Adipocyte (in vitro differentiated cells): ENCODE results near the gene EPHA7.

Source experiments
- DNase-seq: peaks from one replicate; pipeline ENCODE4 v3.0.0-alpha.2; 2015; ENCODE audit warnings: low read depth
- H3K27me3 ChIP-seq: replicated peaks from 2 replicates; pipeline ENCODE4 v1.7.0; 2013; ENCODE audit warnings: mild to moderate bottlenecking, low read length, moderate library complexity; ENCODE audit not compliant: control insufficient read depth, insufficient read depth
- H3K36me3 ChIP-seq: 2 replicates; pipeline ENCODE4 v1.7.0; 2013; ENCODE audit warnings: low read length, mild to moderate bottlenecking, moderate library complexity; ENCODE audit not compliant: control insufficient read depth, insufficient read depth, severe bottlenecking
- H3K4me1 ChIP-seq: 2 replicates; pipeline ENCODE4 v1.7.0; 2013; ENCODE audit warnings: mild to moderate bottlenecking, low read length, moderate library complexity; ENCODE audit not compliant: control insufficient read depth, insufficient read depth
- H3K4me3 ChIP-seq: 2 replicates; pipeline ENCODE4 v1.7.0; 2013; ENCODE audit warnings: mild to moderate bottlenecking, low read length, moderate library complexity
- H3K9ac ChIP-seq: 2 replicates; pipeline ENCODE4 v1.7.0; 2013; ENCODE audit warnings: mild to moderate bottlenecking, low read length, moderate library complexity
- H3K9me3 ChIP-seq: 2 replicates; pipeline ENCODE4 v1.7.0; 2013; ENCODE audit warnings: mild to moderate bottlenecking, low read length, moderate library complexity; ENCODE audit not compliant: control insufficient read depth

The EPHA7 gene

DNA sequence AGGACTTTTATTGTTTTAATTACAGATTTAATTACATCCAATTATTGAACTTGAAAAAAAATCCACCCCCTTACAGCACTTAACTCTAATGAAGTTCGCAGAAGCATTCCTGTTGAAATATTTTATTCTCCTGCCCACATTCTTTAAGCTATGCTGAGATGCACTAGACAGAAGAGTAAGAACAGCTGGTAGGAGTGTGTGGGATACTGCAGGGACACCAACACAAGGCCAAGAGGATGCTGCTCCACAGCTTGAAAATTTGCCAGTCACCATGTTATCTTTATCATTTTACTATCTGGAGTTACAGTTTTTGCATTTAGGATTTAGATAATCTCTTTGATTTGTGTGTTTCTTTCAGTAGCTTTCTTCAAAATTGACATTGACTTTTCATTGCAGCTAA lies 180.7 kb downstream of the EPHA7 start:
- no peaks in the 10 kb centered on the region for H3K27me3 ChIP-seq
- no peaks in the 10 kb centered on the region for H3K9me3 ChIP-seq

DNA sequence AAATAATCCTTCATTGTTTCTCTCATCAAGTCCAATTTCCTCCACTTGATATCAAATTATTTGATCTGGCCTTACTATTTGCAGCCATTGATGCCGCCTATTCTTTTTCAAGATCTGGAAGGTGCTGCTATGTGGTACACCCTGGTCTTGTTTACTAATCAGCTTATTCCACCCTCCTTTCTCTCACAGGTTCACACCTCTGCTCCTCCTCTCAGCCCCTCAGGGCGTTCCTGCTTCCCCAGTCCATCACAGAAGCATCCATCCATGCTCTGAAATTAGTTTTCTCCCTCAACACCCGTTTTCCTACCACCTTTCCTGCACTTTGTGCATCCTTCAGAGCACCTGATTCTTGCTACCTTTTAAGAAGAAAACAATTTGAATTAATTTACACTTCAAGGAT lies 183.6 kb downstream of the EPHA7 start:
- no peak overlapping the region for H3K4me3 ChIP-seq

More for the DNA sequence above, 180.7 kb downstream of the EPHA7 start:
- H3K36me3 ChIP-seq, result no peaks in the 10 kb centered on the region
- H3K4me3 ChIP-seq, result no peak overlapping the region
- no peak overlapping the region for H3K9ac ChIP-seq
- DNase-seq, result no peak
- H3K4me1 ChIP-seq, result no peaks in the 10 kb centered on the region

GRCh38 chr6:93226822-93227221 lies 192.5 kb downstream of the EPHA7 start:
- Histone ChIP-seq H3K9ac (no peak overlapping the region), H3K9me3 (no peaks in the 10 kb centered on the region), H3K36me3 (no peaks in the 10 kb centered on the region)

More for the DNA sequence above, 183.6 kb downstream of the EPHA7 start:
- no peak for DNase-seq
- H3K4me1 ChIP-seq, result no peaks in the 10 kb centered on the region
- no peaks in the 10 kb centered on the region for H3K36me3 ChIP-seq
- H3K9me3 ChIP-seq, result no peaks in the 10 kb centered on the region
- H3K9ac ChIP-seq, result no peak overlapping the region
- no peaks in the 10 kb centered on the region for H3K27me3 ChIP-seq

GRCh38 chr6:93222071-93222851 lies 197.1 kb downstream of the EPHA7 start:
- H3K4me3 ChIP-seq, result no peak overlapping the region
- DNase-seq, result no peak
- no peak overlapping the region for H3K9ac ChIP-seq
- no peaks in the 10 kb centered on the region for H3K4me1 ChIP-seq
- H3K9me3 ChIP-seq, result no peaks in the 10 kb centered on the region
- no peaks in the 10 kb centered on the region for H3K36me3 ChIP-seq
- H3K27me3 ChIP-seq, result no peaks in the 10 kb centered on the region

More at GRCh38 chr6:93226822-93227221, 192.5 kb downstream of the EPHA7 start:
- Histone ChIP-seq H3K27me3 (no peaks in the 10 kb centered on the region), H3K4me3 (no peak overlapping the region), H3K4me1 (no peaks in the 10 kb centered on the region)
- no peak for DNase-seq

DNA sequence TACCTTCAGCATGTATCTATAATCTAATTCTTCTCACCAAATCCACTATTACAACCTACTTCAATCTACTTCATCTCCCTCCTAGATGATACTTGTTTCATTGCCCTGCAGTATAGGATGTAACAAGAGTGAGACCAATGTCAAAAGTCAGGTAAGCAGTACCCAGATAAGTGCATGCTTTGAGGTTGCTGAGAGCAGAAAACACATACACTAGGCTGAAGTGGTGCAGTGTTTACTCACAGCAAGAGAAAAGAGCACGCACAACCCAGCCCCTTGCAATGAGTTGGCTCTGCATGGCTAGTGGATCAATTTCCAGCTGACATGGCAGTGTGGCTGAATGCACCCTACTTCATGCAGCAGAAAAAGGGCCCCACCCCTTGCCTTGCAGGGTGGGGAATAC lies 199.9 kb downstream of the EPHA7 start:
- no peaks in the 10 kb centered on the region for H3K9me3 ChIP-seq
- no peaks in the 10 kb centered on the region for H3K36me3 ChIP-seq
- H3K4me3 ChIP-seq, result no peak overlapping the region
- no peaks in the 10 kb centered on the region for H3K4me1 ChIP-seq
- no peak for DNase-seq
- H3K9ac ChIP-seq, result no peak overlapping the region
- no peaks in the 10 kb centered on the region for H3K27me3 ChIP-seq

DNA sequence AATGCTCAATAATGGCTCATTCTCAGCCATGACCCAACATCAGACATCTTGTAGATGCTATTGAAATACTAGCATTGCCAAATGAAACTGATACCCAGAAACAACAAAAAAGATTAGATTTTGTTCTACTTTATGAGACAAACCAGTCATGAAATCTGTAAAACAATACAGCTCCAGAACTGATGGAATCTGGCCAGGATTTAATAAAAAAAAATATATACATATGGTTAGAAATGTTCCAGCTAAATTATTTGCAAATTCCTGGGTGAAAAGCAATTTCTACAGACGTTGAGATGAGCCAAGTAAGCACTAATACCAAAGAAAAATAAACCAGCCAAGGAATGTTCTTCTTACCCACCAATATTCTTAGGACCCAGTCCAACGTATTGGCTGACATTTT lies 201.3 kb downstream of the EPHA7 start:
- Histone ChIP-seq H3K27me3 (no peaks in the 10 kb centered on the region), H3K9me3 (no peaks in the 10 kb centered on the region), H3K9ac (no peak overlapping the region)

DNA sequence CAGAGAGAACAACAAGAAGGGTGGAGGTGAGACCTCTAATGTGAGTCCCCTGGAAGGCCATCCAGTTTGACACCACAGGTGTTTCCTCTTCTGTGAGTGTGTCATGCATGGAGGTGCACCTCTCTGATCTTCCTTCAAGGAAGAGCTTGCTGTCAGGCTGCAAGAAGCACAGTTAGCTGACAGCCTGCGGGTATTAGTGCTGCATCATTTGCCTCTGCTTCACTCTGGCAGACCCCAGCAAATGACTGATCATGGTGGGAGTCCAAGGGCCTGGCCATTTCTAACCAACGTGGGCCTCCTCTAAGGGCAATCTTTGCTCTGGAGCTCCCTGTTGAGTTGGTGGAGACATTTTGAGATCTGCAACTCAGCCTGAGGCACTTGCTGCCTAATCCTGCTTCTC lies 206.3 kb downstream of the EPHA7 start:
- no peak overlapping the region for H3K9ac ChIP-seq
- H3K9me3 ChIP-seq, result no peaks in the 10 kb centered on the region
- H3K4me1 ChIP-seq, result no peaks in the 10 kb centered on the region
- no peaks in the 10 kb centered on the region for H3K27me3 ChIP-seq
- no peak for DNase-seq
- no peak overlapping the region for H3K4me3 ChIP-seq
- H3K36me3 ChIP-seq, result no peaks in the 10 kb centered on the region

More for the DNA sequence above, 201.3 kb downstream of the EPHA7 start:
- H3K4me1 ChIP-seq, result no peaks in the 10 kb centered on the region
- no peak for DNase-seq
- H3K36me3 ChIP-seq, result no peaks in the 10 kb centered on the region
- H3K4me3 ChIP-seq, result no peak overlapping the region

DNA sequence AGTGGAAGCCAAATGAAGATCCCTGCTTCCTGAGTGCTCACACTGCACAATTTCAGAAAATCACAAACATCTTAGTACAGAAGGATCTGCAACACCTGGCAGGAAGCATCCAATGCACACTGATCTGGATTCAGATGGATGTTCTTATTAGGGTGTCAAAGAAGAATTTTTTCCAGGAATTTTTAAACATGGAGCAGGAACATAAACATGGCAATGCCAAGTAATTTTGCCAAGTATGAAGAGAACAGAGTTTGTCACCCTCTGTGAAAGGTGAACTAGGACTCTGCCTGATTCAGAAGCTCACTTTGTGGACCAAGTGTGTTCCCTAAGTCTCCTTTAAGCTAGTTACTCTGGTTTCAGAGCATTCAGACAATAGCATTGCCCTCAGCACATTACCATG lies 208.5 kb downstream of the EPHA7 start:
- Histone ChIP-seq H3K9ac (no peak overlapping the region), H3K36me3 (no peaks in the 10 kb centered on the region), H3K4me1 (no peaks in the 10 kb centered on the region), H3K27me3 (no peaks in the 10 kb centered on the region), H3K9me3 (peaks cover 3% of the 10 kb centered on the region), H3K4me3 (no peak overlapping the region)
- DNase-seq, result no peak

DNA sequence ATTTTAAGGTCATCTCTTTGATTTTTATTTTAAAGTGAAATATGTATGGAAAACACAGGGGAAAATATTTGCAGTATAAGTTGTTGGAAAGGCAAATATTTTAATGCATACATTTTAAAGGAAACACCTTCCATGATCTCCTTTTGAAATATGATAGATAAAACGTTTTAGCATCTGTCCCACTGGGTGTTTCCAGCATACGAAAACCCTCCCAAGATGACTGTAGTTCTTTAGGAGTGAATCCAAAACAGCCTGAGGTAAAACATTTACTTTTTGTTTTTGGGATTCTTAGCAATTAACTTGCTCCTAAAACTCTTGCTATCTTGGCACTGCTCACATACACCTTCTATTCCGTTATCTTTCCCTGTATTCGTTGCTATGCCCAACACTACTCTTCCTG lies 210.0 kb downstream of the EPHA7 start:
- Histone ChIP-seq H3K4me3 (no peak overlapping the region), H3K9me3 (peaks cover 4% of the 10 kb centered on the region), H3K9ac (no peak overlapping the region), H3K4me1 (no peaks in the 10 kb centered on the region), H3K27me3 (no peaks in the 10 kb centered on the region), H3K36me3 (no peaks in the 10 kb centered on the region)
- DNase-seq, result no peak

DNA sequence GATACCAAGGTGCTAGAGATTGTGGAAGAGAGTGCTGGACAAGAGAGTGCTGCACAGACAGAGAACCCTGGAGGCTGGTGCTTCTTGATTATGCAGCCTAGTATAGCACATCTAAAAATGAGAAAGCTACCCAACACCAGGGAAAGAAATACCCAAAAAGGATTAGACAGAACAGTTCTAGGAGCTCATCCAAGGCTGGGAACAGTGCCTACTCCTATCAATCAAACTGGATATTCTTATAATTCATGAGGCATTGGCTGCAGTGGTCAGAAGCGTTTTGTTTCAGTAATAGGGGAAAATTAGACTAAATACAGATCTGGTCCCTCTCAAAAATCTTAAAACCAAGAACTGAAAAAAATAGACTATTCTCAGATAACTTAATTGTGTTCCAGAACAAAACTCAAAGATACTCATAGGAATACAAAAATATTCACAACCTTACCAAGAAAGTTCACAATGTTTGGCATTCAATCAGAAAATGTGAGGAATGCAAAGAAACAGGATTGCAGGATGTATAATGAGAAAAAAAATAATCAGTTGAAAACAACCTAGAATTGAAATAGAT lies 222.9 kb downstream of the EPHA7 start:
- Histone ChIP-seq H3K4me1 (no peaks in the 10 kb centered on the region), H3K9ac (no peak overlapping the region), H3K27me3 (no peaks in the 10 kb centered on the region), H3K9me3 (no peaks in the 10 kb centered on the region), H3K36me3 (no peaks in the 10 kb centered on the region), H3K4me3 (no peak overlapping the region)
- DNase-seq, result no peak

DNA sequence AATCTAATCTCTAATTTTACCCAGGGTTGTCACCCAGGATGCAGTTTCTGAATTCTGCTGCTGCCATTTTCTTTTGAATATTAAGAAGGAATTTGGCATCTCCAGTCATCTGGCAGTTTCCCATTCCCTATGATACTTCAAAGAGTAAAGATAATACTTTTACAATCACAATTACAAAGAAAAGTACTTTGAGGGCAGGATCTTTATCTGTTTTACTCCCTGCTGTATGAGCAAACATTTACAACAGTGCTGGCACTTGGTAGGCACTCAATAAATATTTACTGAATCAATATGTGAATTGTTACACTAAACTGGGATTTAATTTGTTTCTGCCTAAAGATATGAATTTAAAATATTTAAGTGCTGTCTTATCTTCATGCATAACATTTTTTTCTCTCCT lies 224.9 kb downstream of the EPHA7 start:
- Histone ChIP-seq H3K4me3 (no peak overlapping the region), H3K9ac (no peak overlapping the region), H3K27me3 (no peaks in the 10 kb centered on the region), H3K4me1 (no peaks in the 10 kb centered on the region), H3K36me3 (no peaks in the 10 kb centered on the region), H3K9me3 (no peaks in the 10 kb centered on the region)
- no peak for DNase-seq
